HG03175 (cell line): ENCODE measurements around the gene AKT1S1.

Experiments
- ATAC-seq: cut with Tn5 transposase; IDR thresholded peaks from one replicate; pipeline ENCODE4 v1.9.1; 2021; ENCODE audit warnings: mild to moderate bottlenecking, moderate library complexity; ENCODE audit not compliant: unreplicated experiment

AKT1S1 gene

DNA sequence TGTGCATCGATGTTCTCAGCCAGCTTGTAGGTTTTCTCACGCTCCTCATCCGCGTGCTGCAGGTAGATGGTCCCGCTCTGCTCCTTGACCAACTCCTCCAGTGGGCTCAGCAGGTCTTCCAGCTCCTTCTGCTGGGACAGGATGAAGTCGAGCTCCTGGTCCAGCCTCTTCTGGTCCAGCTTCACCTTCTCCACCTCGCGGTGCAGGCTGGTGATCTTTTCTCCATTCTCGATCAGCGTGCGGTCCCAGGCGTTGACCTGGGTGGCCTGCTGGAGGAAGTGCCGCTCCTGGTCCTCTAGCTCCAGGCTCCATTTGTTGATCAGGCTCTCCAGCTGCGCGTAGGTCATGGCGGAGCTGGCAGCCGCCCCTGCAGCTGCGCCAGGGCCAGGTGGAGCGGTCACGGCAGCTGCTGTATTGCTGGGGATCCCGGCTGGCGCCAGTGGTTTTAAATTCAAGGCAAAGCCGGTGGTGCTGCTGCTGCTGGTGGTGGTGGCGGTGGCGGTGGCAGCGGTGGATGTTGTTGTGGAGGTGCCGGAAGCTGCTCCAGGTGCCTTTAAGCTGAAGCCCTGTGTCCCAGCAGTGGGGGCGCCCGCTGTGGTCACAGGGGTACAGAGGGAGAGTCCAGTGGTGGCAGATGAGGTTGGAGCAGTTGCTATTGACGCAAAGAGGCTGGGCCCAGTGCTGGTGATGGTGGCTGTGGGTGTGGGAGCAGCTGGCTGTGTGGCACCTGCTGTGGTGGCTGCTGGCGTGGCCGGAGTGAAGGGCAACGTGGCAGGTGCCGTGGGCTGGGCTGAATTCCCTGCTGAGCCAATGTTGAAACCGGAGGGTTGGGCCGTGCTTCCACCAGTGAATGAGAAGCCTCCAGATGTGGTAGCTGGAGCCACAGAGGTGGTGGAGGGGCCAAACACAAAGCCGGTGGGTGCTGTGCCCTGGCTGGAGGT is 31.6 kb upstream of the AKT1S1 start:
- ATAC-seq: no peak

DNA sequence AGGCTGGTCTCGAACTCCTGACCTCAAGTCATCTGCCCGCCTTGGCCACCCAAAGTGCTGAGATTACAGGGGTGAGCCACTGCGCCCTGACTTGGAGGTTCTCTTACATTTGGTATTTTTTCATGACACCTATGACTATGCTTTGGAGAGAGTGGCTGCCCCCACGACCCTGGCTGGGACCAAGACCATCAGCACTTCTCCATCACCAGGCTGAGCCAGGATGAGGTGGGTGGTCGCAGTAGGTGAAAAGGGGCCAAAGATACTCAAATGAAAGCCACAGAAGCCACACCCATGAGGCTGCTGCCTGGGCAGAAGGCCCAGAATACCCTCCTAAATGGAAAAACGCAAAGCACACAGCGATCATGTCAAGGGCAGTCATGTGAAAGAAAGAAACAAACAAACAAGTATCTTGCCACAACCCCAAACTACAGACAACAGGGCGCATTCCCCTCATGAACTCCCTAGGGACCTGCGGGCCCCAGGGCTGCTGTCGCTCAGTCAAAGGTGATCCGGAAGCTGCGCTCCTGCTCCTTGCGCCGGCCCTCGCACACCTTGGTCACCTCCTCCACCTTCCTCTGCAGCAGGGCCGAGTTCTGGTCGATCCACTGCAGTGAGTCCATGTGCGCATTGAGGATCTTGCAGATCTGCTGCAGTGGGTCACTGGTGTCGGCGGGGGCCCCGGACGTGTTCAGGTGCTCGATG is 30.7 kb upstream of the AKT1S1 start:
- ATAC-seq: no peak

DNA sequence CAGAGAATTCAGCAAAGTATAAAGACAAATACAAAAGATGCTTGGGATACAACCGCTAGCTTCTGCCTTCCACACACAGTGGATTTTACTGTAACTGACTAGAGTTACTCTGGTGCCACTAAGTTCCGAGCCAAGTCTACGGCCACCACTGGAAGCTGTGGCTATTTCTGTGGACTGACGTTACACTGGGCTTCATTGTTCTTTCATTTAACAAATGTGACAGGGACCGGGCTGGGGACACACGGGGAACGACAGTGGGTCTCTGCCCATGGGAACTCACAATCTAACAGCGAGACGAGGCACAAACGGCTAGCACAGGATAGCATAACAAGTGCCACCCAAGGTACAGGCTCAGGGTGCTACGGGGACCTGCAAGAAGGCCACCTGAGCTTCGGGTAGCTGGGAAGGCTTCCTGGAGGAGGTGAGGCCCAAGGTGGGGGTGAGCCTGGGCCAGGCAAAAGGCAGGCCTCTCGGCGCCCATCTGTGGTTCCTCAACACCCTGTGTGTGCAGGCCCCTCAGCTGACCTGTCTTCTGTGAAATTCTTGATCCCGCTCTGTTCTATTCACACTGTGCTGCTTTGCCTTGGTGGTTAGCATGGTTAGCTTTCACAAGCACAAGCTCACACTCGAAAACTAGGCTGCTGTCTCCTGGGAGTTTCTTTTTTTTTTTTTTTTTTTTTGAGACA is 29.9 kb upstream of the AKT1S1 start:
- no peak for ATAC-seq

DNA sequence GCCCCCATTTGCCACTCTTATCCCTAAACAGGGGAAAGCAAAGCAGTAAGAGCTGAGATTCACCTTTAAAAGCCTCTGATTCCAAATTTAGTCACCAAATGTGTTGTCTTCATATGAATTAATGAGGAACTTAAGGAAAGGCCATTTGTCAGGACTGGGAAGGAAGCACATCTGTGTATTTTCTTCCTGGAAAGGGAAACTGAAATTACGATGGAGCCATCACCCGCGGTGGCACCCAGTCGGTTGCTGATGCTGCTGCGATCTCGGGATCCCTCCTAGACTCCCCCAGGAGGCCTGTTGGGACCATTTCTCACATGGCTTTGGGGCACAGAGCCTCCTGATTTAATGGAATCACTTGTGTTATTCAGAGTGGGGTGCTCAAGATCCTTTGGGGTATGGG is 27.0 kb upstream of the AKT1S1 start:
- no peak for ATAC-seq

DNA sequence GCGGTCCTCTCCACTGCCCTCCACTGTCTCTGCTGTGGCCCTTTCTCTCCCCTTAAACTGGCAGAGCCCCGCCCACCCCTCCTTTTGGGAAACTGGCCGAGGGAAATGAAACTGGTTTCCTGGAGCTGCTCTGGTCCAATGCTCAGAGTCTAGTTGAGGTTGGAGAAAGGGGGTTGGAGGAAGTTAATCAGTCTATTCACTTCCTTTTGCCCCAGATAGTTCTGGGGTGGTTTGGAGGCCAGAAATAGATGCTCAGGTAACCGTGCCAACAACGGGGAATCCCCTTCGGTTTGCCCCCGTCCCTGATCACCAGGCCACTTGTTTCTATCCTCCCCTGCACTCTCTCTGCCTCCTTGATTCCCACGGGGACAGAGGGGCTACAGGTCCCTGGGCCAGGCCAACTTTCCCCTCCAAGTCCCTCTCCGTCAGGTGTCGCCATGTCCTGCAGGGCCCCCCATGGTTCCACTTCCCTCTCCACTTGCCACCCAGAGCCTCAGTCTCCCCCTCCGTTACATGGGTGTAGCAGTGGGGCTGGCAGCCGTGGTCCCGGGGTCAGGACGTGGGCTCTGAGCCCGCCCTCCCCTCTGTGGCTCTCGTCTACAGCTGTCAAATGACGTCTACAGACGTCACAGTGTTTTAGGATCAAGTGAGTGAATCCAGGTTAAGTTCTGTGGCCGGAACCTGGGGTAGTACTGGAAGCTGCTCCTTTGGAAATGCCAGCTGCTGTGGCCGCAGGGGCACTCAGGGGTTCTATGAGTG is 19.9 kb upstream of the AKT1S1 start, which contains the start of gene IL4I1:
IL4I1 (minus strand) TSS at position 25 of the 759 bp plus-strand sequence. CDS start 727 bp downstream, outside the sequence.
- ATAC-seq: peak; percentile 69

DNA sequence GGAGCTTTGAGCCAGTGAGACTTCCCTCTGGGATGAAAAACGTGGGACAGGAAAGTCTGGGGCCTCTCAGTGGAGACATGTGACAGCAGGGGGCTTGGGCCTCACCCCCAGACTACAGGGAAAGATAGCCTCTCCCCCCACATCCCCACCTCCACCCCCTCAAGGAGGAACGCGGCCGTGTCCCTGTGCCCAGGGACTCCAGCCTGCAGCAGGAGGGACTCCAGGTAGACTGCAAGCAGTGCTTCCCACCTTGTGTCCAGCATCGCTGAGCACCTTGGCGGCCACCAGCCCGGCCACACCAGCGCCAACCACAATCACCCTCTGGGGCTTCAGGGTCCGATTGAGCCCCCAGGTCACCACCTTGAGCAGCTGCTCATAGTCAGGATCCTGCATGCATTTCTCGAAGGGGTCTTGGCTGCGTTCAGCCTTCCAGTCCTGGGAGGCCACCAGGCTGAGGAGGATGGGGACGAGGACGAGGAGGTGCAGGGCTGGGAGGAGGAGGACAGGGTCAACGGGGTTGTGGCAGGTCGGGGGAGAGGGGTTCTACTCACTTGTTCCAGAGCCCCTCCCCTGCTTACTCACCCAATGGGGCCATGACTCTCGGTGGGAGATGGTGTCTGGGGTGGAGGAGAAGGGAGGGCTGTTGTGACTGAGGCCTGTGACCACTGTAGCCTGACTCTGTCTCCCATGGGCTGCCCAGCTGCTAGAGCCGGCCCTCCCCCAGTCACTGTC is 18.6 kb upstream of the AKT1S1 start:
- ATAC-seq: no peak

DNA sequence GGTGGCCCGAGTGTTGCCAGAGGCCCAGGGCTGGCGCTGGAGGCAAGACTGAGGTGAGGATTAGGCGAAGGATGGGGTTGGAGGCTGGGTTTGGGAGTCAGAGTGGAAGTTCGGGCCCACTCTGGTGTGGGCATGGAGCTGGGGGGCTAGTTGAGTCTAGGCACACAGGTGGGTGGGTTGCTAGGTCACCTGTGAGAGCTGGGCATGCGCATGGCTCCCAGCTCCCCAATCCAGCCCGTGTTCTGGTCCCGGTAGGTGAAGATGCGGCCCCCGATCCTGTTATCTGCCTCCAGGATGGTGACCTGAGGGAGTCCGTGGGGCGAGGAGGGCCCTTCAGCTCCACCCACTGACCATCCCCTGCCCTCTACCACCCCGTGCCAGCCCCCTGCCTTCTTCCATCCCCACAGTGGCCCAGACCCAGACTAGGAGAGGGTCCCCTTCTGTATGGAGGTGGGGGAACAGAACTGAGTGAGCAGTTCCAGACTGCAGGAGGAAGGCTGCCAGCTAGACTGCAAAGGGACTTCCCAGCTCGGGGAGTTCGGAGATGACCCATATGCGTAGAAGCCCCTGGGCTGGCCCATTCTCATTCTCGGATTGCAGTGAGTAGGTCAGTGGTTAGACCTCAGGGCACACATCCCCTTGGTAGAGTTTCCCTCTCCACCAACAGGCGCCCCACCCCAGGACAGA is 17.9 kb upstream of the AKT1S1 start:
- ATAC-seq: no peak

DNA sequence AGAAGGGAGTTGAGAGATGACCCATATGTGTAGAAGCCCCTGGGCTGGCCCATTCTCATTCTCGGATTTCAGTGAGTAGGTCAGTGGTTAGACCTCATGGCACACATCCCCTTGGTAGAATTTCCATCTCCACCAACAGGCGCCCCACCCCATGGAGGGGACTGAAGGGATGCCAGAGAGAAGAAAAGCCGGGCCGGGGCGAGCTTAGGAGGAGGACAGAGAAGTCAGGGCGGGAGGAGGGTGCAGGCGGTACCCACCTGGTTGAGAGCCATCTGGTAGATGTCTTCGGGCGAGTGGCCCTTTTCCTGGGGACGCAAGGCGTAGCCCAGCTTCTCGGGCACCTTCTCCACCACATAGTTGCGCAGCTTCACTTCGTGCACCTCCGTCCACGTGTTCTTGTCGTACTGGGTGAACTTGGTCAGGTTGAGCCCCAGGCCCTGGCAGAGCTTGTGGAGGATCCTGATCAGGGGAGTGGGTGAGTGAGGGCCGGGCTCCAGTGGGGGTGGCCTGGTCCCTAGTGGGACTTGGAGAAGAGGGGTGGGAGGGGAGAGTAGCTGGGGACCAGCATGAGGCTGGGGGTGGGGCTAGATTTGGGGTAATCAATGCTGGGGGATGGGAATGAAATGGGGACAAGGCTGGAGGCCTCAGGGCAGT is 17.0 kb upstream of the AKT1S1 start:
- ATAC-seq: no peak

DNA sequence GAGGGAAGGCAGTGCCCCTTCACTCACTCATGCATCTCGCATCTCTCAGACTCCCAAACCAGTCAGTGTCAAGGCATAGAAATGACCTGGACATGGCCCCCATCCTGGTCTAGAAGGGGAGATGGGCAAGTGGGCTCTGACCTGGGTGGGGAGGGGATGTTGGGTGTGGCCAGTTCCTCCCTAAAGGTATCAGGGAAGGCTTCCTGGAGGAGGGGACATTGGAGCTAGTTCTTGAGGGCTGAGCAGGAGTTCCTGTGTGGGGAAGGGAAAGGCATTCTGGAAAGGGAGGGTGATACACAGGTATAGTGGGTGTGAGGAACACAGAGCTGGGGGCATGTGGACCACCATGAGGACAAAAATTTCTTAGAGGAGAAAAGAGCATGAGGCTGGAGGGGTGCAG is 15.6 kb upstream of the AKT1S1 start:
- ATAC-seq: no peak

DNA sequence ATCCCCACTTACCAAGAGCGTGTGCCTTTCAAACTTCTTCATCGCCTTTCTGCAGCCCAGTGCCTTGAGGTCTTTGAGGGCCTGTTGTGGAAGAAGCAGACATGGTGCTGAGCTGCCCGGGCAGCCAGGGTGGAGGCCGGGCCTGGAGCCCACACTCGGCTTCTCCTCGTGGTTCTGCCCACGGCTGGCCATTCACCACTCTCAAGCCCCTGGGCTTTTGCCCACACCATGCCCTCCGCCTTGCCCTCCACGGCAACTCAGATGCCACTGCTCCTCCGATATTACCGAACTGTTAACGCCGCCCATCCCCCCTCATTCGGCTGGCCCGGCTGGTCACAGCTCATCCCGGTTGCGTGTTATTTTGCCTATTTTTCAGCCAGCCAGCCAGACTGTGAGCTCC is 14.2 kb upstream of the AKT1S1 start:
- ATAC-seq: no peak

DNA sequence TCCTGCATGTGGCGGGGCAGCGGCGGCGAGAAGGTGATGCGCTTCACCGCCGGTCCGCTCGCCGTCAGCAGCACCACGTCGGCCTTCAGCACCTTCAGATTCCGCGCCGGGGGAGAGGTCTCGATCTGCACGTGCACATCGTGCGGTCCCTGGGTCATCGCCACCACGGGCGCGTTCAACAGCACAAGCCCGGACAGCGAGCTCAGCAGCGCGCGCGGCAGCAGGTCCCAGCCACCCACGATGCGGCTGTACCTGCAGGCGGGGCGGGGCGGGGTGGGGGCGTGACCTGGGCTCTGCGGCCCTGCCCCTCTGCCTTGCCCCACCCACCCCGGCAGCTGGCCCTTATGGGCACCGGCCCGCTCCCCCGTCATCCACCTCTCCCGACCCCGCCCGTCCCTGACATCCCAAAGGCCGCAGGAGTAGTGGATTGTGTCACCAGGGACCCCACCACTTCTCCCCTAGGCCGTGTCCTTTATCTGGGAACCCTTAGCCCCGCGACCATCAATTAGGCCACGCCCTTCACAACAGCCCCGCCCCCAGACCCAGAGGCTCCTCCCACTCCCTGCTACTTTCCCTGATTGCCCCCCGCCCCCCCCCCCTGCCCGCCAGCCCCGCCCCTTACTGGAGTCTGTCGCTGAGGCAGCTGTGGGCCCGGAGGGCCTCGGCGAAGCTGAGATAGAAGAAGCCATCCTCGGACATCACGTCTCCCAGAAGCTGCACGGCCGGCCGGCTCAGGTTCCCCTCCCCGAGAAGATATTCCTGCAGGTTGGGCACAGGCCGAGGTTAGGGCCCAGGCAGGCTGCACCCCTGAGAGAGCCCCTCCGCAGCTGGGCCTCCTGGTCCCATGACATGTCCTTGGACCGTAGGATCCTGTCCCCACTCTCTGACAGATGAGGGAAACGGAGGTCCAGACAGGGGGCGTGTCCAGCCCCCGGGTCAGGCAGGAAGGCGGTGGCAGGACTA is 13.5 kb upstream of the AKT1S1 start:
- ATAC-seq: no peak

DNA sequence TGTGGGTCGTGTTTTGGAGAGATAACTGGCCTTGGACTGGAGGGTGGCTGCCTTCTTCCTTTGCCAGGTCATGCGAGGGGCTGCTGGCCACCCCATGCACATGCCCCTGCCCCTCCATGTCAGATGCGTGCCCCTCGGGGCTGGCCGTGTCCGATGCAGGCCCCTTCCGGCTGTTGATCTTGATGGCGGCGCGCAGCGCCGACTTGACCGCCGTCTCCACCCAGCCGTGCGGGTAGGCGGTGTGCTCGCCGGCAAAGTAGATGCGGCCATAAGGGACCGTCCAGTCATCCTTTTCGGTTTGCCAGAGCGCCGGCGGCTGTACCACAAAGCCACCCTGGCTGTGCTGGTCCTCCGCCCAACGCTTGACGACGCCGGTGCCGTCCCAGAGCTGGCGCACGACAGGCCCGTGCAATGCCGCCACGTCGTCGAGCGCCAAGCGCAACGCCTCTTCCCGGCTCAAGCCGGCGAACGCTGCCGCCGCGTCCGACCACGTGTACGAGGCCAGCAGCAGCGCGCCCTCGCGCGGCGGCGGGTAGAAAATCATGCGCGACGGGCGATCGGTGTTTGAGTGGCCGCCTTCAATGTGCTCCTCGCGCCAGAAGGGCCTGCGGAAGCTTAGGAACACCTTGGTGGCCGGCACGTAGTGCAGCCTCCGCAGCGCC is 12.7 kb upstream of the AKT1S1 start:
- ATAC-seq: no peak

DNA sequence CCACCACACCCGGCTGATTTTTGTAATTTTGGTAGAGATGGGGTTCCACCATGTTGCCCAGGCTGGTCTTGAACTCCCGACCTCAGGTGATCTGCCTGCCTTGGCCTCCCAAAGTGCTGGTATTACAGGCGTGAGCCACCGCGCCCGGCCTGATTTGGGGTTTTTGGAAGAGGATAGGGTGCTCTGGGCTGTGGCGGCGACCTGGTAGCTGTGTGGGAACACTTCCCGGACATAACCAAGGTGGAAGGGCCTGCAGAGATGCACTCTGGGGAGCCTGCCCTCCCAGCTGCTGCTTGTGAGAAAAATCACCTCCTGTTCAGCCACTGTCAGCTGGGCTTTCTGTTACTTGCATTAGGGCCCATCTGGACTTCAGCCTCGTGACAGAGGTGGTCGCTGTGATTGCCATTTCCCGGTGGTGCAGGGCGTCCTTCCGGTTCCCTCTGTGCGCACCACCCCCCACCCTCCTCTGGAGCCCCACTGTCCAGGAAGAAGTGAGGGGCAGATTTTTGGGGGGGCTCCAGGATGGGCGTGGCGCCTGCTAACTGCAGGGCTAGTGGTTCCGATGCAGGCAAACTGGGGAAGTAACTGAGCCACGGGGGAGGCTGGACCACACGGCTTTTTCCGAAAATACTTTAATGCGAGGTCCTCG is 12.0 kb upstream of the AKT1S1 start:
- ATAC-seq: no peak

DNA sequence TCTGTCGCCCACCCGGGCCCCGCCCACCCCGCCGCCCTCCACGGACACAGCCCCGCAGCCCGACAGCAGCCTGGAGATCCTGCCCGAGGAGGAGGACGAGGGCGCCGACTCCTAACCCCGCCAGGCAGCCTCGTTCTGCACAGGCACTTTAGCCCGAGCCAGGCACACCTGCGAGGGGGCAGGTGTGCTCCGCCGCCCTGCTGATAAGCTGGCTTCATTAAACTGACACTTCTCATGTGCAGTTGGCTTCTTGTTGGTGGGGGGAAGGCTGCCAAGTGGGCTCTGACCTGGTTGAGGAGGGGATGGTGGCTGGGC is 11.3 kb upstream of the AKT1S1 start:
- ATAC-seq: no peak

DNA sequence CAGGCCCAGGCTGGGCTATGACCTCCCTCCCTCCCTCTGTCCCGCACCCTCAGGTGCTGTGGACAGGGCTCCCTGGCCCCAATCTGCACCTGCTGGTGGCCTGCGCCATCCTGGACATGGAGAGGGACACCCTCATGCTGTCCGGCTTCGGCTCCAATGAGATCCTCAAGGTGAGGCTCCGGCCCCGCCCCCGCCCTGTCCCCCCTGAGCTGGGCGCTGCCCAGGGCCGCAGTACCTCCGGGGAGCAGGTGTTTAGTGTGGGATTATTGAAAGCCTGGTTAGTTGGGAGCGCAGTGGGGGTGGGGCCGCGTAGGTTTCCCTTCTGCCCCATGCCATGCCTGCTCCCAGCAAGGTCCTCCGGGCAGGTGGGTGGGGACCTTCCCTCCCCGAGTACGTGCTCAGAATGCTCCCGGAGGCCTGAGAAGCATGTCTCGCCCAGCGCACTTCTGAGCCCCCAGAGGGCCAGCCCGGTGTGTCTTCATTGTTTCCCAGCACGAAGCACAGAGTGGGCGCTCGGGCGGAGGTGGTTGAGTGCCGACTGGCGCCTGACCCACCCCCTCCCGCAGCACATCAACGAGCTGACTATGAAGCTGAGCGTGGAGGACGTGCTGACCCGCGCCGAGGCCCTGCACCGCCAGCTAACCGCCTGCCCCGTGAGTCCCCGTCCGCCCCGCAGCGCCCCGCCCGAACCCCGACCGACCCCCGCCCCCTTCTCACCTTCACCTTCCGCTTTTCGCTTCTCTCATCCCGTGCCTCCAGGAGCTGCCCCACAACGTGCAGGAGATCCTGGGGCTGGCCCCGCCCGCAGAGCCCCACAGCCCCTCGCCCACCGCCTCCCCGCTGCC is 10.7 kb upstream of the AKT1S1 start:
- ATAC-seq: no peak

DNA sequence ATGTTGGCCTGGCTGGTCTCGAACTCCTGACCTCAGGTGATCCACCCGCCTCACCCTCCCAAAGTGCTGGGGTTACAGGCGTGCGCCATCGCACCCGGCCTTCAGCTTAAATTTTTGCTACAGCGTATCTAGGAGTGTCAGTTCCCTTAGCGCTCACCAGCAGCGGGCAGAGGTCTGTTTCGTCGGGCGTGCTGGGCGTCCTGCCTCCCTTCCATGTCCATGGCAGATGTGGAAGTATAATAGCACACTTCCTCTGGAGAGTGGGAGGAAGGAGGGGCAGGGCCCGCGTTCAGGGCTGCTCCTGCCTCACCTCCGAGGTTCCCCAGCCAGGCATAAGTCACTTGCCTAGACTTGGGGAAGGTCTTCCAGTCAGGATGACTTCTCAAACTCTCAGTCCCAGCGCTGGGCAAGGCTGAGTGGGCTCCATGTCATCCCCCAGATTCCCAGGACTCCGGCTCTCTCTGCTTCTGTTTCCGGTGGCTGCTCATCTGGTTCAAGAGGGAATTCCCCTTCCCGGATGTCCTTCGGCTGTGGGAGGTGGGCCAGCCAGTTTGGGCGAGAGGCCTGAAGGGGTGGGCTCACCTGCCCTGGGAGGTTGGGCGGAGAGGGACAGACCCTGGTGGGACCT is 10.0 kb upstream of the AKT1S1 start:
- ATAC-seq: no peak
